Thoracic aorta (tissue), 2 donors: Measurements from ENCODE around the gene N4BP2L2. TPM values are rescaled to one million over a fixed set of nuclear protein-coding genes. Genes with fewer than 3 reads are reported as not detected.

Experiments used
- ATAC-seq: fragments of 150-250 bp; one replicate; pipeline ENCODE4 v1.8.0; 2017; ENCODE audit warnings: low read depth; ENCODE audit not compliant: insufficient number of reproducible peaks, low FRiP score
- DNase-seq: peaks from one replicate; pipeline ENCODE4 v3.0.0-alpha.2; 2020; ENCODE audit warnings: low spot score
- H3K27ac ChIP-seq, 2 donors: fragments of 200-600 bp; sonication (generic); 1 replicate in 1 of 2; 2 replicates in 1 of 2; pipeline ENCODE4 v1.5.1; 2016; ENCODE audit warnings: mild to moderate bottlenecking in 2 of 2, moderate library complexity in 2 of 2
- H3K27me3 ChIP-seq: fragments of 200-600 bp; sonication (generic); replicated peaks from 2 replicates; pipeline ENCODE4 v1.6.0; 2016; ENCODE audit warnings: mild to moderate bottlenecking; ENCODE audit not compliant: insufficient read depth
- H3K36me3 ChIP-seq: fragments of 200-600 bp; sonication (generic); one replicate; pipeline ENCODE4 v1.5.1; 2016
- H3K4me1 ChIP-seq, 2 donors: fragments of 200-600 bp; sonication (generic); 1 replicate in 1 of 2; 2 replicates in 1 of 2; pipeline versions ENCODE4 v1.5.1 to v1.6.0; 2016; ENCODE audit warnings: low read depth in 2 of 2, mild to moderate bottlenecking in 1 of 2; ENCODE audit not compliant: control insufficient read depth in 1 of 2
- H3K4me3 ChIP-seq: fragments of 200-600 bp; sonication (generic); 2 replicates; pipeline ENCODE4 v1.5.1; 2016; ENCODE audit warnings: mild to moderate bottlenecking
- H3K9me3 ChIP-seq: fragments of 200-600 bp; sonication (generic); 2 replicates; pipeline ENCODE4 v1.5.1; 2016
- CTCF ChIP-seq: fragments of 200-600 bp; sonication (generic); IDR thresholded peaks from one replicate; pipeline ENCODE4 v1.5.1; 2019; ENCODE audit warnings: antibody characterized with exemption
- total RNA-seq, 2 donors: library from RNA; depleted of rRNA; stranded (reverse); fragments of >200 nt; gene quantifications; one replicate each; pipeline versions ENCODE4 v1.1.0 to v1.2.3, GENCODE V29; 2016

The N4BP2L2 gene
- total RNA-seq, 2 donors from 2014 or later, result 135 to 251 TPM

GRCh38 chr13:32491028-32491427 is 47.6 kb downstream of the N4BP2L2 start:
- no peak for ATAC-seq
- no peak for DNase-seq
- Histone ChIP-seq H3K27me3 (no peaks in the 10 kb centered on the region), H3K27ac (no peak overlapping the region), H3K4me1 (no peaks in the 10 kb centered on the region), H3K4me3 (no peak overlapping the region), H3K36me3 (no peaks in the 10 kb centered on the region), H3K9me3 (no peaks in the 10 kb centered on the region)
- TF ChIP-seq CTCF, result no peak

- Histone ChIP-seq H3K27me3 (no peaks in the 10 kb centered on the region), H3K27ac (no peak overlapping the region), H3K4me3 (no peak overlapping the region), H3K9me3 (no peaks in the 10 kb centered on the region), H3K36me3 (peaks cover 8% of the 10 kb centered on the region), H3K4me1 (peaks cover 7 to 8% of the 10 kb centered on the region in 2 donors)
- ATAC-seq (no peak), DNase-seq (no peak)
- TF ChIP-seq CTCF, result no peak
Observed at GRCh38 chr13:32476892-32477291, 61.7 kb downstream of the N4BP2L2 start.

DNA sequence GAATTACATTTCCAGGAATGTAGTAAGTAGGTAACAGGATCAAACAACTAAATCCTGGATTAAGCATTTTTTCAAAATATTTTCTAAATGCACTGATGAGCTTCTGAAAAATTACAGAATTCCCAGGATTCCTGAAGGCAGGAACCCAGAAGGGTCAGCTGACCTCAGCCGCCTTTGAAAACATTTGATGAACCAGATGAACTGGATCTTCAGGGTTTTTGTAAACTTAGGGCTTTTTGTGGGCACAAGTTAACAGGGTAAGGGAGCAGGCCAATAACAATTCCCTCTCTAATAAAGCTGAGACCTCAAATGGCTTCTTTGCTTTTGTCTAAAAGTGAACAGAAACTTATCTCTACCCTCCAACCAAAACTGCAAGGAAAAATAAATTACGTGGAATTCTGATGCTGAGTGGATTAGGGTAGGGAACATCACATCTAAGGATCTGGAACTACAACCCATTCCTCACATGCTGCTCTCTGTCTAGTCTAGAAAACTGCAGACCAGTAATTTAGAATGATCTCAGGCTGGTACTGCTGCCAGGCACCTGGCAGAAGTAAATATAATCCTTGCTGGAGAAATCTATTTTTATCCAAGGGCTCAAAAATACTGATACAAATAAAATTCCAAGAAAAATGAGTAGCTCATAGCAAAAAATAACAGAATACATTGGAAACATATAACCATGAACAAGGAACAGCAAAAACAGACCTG is 62.4 kb downstream of the N4BP2L2 start:
- no peak for ATAC-seq
- H3K27ac ChIP-seq, result peak overlapping the region in 1 of 2 donors; percentile 31

DNA sequence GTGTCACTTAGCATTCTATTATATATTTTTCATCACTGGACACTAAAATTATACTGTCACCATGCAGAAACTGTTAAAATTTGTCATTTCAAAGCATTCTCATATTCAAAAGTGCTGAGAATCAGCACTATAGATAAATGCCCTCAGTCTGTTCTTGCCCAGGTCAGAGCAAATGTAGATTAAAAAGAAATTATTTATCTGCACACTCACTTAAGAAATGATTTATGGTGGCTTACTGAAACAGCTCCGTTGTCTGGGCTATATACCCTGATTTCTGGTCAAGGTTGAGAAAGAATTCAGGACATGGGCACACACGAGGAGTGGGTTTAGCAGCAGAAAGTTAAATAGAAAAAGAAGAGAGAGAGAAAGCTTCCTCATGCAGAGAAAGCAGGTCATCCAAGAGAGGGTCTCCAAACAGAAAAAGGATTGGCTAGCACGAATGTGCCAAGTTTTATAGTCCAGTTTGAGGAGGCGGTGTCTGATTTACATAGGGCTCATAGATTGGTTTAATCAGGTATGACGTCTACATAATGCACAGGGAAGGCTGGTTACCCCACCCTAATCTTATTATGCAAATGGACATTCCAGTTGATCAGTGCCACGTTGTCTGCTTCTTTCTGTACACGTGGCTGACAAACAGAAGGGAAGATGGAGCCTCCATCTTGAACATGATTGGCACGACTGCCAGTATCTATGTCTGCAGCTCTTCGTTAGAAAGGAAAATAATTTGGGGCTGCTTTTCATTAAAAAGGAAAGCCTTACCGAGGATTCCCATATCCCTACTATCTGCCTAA is 63.4 kb downstream of the N4BP2L2 start:
- DNase-seq, result no peak
- H3K27ac ChIP-seq, result no peak overlapping the region
- peaks cover 10 to 15% of the 10 kb centered on the region in 2 donors for H3K4me1 ChIP-seq
- no peaks in the 10 kb centered on the region for H3K27me3 ChIP-seq
- peaks cover 8% of the 10 kb centered on the region for H3K36me3 ChIP-seq
- no peak for TF ChIP-seq CTCF
- ATAC-seq, result no peak
- no peak overlapping the region for H3K4me3 ChIP-seq
- H3K9me3 ChIP-seq, result no peaks in the 10 kb centered on the region

More for the DNA sequence above, 62.4 kb downstream of the N4BP2L2 start:
- Histone ChIP-seq H3K27me3 (no peaks in the 10 kb centered on the region), H3K4me3 (no peak overlapping the region), H3K9me3 (no peaks in the 10 kb centered on the region), H3K4me1 (peaks cover 10 to 14% of the 10 kb centered on the region in 2 donors), H3K36me3 (peaks cover 8% of the 10 kb centered on the region)
- no peak for TF ChIP-seq CTCF
- DNase-seq, result no peak

- no peak for ATAC-seq
Observed at GRCh38 chr13:32473650-32474049, 64.9 kb downstream of the N4BP2L2 start.

More at GRCh38 chr13:32473650-32474049, 64.9 kb downstream of the N4BP2L2 start:
- H3K4me3 ChIP-seq, result no peak overlapping the region
- no peaks in the 10 kb centered on the region for H3K9me3 ChIP-seq
- no peaks in the 10 kb centered on the region for H3K27me3 ChIP-seq
- H3K36me3 ChIP-seq, result peaks cover 8% of the 10 kb centered on the region
- H3K4me1 ChIP-seq, result peaks cover 10 to 15% of the 10 kb centered on the region in 2 donors
- no peak for DNase-seq
- no peak overlapping the region for H3K27ac ChIP-seq
- TF ChIP-seq CTCF, result no peak
